ENCODE measurements around the gene SRPRB.
A peak's percentile ranks its signal among the peaks of the same experiment; 100 is the strongest.

Gene SRPRB

DNA sequence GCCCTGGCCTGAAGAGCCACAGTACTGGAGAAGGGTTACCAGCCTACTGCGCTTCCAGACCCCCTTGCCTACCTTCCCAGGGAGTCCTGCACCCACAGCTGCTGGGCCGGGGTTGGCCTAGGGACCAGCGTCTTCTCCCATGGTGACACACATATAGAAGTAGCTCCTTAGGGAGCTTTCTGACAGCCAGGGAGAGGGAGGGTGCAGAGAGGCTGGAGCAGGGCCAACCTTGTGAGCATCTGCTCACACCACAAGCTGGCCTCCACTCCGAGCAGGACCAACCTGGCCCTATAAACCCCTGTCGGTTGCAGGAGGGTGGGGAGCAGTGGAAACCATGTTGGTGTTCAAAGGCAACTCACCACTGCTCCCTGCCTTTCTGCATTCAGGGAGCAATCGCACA is 35.2 kb downstream of the SRPRB start:
- DNase-seq (ENCODE audit: low spot score) (no peak), FAIRE-seq (no peak)

DNA sequence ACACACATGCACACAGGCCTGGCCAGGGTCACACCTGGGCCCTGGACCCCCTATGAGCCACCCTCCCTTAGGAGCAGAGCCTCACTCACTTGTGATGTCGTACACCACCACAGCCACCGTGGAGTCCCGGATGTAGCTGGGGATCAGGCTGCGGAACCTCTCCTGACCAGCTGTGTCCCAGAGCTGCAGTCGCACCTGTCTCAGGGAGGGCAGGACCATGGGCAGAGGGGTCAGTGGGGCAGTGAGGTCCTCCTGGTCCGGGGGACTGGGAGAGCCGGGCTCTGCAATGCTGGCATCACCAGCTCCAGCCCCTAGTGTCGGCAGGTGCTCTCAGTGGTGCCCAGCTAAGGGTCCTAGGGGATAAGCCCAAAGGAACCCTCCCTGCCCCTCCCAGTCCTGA is 35.6 kb downstream of the SRPRB start:
- no peak for FAIRE-seq
- DNase-seq (ENCODE audit: low spot score) = no peak

DNA sequence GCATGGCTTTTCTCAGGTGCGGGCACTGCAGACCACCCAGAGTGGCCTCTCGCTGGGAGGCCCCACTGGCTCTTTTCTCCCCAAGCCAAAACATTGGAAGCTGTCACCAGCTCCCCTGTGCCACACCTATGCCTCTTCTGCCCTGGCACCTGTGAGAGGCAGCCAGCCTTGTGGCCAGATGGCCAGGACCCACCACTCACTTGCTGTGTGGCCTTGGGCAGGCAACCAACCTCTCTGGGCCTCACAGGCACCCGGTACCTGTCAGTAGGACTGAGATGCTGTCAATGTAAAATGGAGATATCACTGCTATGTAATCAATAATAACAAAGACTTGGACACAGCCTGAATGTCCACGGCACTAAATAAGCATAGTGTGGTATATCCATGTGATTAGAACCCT is 36.5 kb downstream of the SRPRB start:
- FAIRE-seq (no peak), DNase-seq (ENCODE audit: low spot score) (no peak)

DNA sequence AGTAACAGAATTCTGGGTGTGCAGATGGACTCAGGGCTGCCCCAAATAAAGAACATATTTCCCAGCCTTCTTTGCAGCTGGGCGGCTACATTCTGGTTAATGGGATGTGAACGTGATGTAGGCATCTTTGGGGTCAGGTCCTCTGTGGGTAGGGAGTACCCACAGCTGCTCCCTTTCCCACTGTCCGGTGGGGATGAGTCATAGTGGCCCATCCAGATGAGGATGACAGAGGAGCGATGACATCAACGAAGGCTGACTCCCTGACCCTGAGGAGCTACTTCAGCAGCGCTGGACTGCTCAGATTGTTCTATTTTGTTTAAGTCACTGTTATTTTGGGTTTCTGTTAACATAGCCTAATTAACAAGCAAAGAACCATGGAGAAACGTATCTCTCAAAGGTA is 38.0 kb downstream of the SRPRB start:
- FAIRE-seq = no peak
- peak; percentile 35 for DNase-seq (ENCODE audit: low spot score)

DNA sequence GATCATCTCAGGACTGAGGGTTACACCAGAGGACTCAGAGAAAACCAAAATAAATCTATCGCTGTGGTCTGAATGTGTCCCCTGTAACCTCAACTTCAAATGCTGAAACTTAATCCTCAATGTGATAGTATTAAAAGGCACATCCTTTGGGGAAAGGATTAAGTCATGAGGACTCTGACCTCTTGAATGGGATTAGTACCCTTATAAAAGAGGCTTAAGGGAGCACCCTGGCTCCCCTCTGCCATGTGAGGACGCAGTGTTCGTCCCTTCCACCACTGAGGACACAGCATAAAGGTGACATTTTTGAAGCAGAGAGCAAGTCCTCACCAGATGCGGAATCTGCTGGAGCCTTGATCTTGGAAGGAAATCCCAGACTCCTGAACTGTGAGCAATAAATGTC is 39.5 kb downstream of the SRPRB start:
- DNase-seq (ENCODE audit: low spot score) = no peak
- FAIRE-seq = no peak

DNA sequence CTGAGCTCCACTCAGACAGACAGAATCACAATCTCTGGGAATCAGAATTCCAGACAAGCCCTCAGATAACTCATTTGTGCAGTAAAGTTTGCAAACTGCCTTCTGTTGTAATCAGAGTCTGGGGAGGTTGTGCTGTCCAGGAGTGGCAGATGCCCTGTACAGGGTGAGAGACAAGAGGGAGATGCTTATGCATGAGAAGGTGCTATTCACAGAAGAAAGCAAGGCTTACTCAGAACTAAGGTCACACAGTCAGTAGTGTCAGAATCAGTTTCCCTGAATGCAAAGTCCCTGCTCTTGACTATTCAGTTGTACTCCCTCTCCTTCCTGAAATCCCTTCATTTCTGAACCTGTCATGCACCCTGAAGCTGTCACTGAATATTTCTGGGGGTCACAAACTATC is 43.7 kb downstream of the SRPRB start:
- DNase-seq (ENCODE audit: low spot score) (no peak), FAIRE-seq (no peak)

DNA sequence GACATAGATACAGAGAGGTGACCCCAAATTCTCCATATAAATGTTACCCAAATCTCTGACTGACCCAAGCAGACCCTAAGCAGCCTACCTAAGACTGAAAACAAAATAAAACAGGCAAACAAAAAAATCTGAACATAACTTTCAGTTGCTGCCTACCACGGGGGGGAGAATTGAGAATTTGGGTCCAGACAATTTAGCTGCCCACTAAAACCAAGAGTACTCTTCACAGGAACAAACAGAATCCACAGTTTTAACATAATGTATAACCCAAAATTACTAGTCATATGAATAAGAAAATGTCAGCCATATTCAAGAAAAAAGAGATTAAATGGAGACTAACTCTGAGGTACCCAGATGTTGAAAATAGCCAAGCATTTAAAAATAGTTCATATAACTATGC is 44.4 kb downstream of the SRPRB start:
- FAIRE-seq = no peak

DNA sequence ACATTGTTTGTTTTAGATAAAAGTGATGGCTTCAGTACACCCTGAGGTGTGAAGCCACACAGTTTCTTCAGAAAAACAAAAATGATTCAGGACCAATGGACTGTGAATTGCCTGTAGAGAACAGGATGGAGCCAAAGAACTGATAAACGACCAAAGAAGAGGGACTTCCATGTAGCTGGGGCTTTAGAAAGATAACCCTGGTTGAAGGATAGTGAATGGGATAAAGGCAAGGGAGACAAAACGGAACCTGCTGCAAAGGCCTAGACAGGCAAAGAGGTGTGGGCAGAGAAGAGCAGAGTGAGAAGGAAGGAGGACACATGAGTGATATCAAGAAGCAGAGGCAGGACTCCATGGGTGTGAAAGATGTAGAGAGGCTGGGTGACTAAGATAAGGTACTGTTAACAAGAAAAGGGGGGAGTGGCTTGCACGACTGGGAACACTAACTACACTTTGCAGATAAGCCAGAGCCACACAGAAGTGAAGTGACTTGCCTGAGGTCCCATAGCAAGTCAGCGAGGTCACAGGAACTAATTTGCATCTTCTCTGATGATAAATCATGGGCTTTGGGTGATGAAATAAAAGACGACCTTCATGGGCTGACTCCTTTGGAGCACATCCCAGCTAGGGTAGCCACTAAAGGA is 45.8 kb downstream of the SRPRB start:
- DNase-seq (ENCODE audit: low spot score) = no peak
- FAIRE-seq = no peak

More for the DNA sequence above, 44.4 kb downstream of the SRPRB start:
- no peak for DNase-seq (ENCODE audit: low spot score)

DNA sequence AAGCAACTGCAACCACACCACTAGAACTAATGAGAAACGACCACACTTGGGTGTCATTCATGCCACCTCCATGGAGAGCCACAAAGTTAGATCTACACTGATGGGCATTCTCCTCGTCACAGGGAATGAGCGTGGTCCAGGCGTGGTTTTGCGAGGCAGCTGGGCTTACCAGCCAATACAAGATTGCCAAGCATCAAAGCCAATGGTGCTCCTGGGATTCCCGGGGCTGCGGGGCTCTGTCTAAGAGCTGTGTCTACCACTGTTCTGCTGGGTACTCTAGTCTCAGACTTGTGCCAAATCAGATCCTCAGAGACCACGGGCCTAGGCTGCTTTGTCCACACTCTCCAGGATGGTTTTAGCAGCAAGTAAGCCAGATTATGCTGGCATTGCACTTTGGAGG is 46.3 kb downstream of the SRPRB start:
- FAIRE-seq (no peak), DNase-seq (ENCODE audit: low spot score) (no peak)

DNA sequence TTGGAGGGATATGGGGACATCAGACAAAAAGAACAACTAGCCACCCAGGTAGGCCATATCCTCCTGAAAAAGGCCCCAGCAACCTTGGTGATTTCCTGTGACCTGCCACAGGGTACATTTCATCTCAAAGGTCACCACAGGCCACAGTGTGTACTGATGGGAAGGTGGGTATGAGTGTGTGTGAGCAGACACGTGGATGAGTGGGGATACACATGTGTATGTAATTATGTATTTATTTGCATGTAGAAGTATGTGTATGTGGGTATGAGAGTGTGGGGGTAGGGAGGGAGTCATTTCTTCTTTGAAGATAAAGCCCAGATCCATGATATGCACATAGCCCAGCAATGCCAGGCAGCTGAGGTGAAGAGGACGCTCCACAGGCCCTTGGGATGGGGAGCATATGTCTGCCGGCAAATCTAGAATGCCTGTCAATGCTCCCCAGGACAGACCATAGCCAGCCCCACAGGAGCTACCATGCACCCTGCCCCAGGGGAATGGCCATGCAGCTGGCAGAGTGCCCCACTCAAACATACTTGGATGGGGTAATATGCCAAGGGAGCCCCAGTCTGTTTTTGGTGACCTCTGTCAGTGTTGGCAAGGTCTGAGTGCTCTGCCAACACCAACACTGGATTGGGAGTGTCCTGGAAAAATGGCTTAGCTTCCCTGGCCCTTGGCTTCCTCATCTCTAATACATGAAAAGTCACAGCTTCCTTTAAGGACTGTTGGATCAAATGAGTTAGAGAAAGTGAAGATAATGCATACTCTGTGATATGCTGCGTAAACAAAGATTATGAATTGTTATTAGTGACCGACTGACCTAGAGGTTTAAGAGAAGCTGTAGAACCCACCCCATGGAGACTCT is 47.7 kb downstream of the SRPRB start:
- FAIRE-seq (no peak), DNase-seq (ENCODE audit: low spot score) (no peak)

DNA sequence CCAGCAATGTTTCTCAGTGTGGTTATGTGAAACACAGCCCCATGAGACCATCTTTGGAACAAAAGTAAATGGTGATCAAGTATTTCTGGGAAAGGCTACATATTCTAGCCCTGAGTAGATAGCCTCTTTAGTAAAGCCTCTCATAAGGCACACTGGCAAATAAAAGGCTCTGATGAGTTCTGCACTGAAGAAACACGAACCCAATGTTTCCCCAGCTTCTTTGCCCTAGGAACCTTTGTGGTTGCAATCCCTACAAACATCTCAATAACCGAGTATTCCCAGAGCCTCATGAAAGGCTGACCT is 48.3 kb downstream of the SRPRB start:
- FAIRE-seq (no peak), DNase-seq (ENCODE audit: low spot score) (no peak)

DNA sequence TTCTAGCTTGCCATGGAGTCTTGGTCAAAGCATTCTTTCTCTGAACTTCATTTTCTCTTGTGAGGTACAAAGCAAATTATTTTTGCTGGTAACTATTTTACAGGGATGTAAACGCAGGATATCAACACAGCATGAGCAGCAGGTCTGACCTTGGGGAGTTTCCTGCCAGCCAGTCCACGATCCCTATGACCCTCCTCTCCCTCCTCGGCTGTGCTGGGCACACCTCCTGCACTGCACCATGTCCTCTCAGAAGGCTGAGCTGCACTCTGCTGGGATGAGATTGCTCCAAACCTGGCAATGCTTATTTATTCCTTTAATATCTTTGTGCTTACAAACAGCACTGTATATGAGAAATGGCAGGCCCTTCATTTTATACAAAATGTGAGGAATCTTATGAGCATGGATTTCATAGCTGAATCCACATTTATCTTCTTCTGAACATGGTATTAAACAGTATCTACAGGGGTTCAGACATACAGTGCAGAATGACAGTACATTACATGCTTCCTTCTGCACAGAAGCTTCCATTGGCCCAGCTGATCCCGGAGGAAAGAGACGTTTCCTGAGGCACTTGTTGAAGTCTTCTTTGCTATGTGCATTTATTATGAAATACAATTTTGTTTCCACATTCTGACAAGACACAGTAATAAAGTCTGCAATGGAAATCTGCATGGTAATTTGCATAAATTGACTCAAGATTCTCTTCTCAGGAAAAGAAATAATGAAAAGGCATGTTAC is 48.8 kb downstream of the SRPRB start:
- DNase-seq (ENCODE audit: low spot score) = no peak
- no peak for FAIRE-seq

DNA sequence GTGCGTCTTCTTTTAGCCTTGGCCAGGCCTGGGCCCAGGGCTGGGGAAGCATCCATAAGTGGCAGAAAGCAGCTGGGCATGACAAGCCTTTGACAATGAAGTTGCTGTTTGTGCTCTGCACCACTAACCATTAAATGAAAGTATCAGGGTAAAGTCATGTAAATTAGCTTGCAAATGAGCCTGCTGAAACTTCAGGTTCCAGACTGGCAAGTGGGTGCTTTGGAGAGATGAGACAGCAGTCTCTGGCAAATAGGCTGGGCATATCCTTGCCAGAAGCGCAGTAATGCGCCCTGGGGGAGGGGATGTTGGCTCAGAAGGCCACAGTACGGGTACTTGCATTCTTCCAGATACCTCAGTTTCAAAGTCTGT is 49.4 kb downstream of the SRPRB start:
- no peak for FAIRE-seq
- no peak for DNase-seq (ENCODE audit: low spot score)

DNA sequence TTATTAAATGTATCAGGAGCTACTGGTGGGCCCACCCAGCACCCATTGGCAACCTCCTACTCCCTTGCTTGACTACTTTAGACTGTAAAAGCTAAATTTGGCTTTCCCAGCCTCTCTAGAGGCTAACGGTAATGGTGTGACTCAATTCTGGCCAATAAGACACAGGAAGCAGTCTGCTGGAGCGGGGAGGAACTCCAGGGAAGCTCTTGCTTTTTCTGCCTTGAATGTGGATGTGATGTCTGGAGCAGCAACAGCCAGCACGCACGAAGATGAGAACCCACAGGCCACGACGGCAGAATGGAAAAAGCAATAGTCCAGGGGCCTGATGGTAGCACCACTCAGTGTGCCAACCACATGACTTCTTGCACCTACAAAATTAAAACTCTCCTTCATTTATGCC is 50.2 kb downstream of the SRPRB start:
- no peak for FAIRE-seq

DNA sequence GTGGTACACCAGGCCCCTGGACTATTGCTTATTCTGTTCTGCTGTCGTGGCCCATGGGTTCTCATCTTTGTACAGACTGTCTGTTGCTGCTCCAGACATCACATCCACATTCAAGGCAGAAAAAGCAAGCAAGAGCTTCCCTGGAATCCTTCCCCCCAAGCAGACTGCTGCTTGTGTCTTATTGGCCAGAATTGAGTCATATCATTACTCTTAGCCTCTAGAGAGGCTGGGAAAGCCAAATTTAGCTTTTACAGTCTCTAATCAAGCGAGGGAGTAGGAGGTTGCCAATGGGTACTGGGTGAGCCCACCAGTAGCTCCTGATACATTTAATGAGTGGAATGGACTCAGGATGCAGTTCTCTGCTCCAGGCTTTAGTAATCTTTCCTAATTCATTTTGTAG is 50.7 kb downstream of the SRPRB start:
- FAIRE-seq = no peak

More for the DNA sequence above, 50.2 kb downstream of the SRPRB start:
- no peak for DNase-seq (ENCODE audit: low spot score)

DNA sequence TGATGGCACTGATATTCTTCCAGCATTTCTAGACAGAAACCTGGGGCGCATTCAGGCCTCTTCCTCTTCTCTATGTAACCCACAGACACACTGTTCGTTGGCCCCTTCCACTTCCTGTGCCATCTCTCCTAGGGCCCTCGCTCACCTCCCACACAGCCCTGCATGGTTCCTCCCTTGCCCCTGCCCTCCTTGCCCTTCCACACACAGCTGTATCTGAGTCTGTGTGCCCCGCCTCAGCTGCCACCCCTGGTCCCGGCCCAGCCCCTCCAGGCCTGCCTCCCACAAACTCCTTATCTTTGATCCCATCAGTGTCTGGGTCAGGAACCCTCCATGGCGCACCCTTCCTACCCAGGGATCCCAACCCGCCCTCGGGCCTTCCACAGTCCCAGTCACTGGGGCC is 52.2 kb downstream of the SRPRB start:
- FAIRE-seq (no peak), DNase-seq (ENCODE audit: low spot score) (no peak)

More for the DNA sequence above, 50.7 kb downstream of the SRPRB start:
- no peak for DNase-seq (ENCODE audit: low spot score)

DNA sequence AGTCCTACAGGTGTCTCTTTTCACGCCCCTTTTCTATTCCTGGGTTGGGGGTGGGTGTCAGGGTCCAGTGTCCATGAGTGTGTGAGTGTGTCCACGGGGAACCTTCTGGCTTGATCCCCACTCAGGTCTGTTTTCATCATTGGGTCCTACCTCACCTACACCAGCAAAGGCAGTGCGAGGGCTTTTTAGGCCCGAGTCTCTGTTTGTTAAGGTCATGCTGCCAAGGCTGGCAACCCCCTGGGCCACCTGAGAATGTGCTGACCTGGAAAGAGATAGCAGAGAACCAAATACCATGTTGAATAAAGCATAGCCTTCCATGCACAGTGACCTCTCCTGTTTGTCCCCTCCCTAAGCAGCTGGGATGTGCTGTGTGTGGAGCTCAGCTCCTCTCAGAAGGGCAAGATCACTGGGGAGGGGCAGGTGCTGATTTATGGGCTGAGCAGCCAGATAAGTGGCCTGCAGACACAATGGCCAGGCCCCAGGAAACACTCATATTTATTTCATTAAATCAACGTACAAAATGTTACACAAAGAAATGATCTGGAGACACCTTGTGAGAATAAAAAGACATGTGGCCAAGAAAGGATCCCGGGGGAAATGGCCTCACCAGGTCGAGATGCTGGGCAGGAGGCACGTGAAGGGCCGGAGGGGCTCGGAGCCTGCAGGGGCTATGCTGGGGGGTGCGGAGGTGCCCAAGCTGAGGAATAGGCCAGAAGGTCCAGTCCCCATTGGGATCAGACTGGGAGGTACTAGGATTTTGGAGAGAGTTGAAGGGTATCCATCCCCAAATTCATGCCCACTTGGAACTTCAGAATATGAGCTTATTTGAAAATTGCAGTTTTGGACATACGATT is 54.0 kb downstream of the SRPRB start:
- DNase-seq (ENCODE audit: low spot score) = no peak
- no peak for FAIRE-seq

DNA sequence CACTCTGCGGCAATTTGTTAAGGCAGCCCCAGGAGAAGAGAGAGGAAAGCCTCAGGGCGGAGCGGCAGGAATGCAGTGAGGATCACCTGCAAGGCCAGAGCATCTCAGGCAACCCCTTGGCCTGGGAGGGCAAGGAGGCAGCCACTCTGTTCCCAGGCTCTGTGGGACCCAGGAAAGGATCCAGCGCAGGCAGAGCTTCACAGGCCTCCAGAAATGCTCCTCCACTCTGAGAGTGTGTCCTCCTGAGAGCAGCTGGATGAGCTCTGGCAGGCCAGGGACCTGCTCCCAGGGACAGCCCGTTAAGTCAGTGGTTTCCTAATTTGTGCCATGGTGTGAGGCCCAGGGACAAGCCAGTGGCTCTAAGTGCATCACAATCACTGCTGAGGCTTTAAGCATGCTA is 54.9 kb downstream of the SRPRB start:
- FAIRE-seq (no peak), DNase-seq (ENCODE audit: low spot score) (no peak)

DNA sequence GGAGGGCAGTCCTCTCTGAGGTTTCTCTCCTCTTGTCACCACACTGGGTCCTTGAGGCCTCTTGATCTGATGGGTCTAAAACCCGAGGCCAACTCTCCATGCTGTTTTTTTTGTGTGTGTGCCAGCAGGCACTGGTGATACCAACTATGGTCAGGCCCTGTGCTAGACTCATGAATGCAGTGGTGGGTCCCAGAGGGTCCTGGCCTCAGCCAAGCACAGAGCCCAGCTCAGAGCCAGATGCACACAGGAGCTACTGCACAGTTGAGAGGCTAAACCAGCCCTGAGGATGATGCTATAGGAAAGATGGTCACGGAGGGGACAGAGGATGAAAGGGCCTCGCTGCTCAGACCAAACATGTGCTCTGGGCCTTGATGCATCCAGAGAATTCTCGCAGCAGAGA is 56.5 kb downstream of the SRPRB start:
- FAIRE-seq (no peak), DNase-seq (ENCODE audit: low spot score) (no peak)

DNA sequence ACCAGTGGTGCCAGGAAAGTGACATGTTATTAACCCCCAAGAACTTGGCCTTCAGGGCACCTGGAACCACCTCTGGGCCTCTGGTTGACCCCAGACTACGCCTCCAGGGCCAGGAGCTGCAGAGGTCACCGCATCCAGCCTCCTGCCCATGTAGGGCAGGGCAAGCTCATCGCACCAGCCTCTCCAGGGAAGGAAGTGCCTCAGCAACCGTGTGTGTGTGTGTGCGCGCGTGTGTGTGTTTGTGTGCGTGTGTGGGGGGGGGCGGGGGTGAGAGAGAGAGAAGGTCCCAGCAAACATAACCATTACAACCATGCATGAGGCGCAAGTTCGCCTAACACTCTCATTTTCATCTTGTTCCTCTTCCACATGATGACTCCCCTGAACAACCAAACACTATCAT is 58.3 kb downstream of the SRPRB start:
- DNase-seq (ENCODE audit: low spot score) (no peak), FAIRE-seq (no peak)

DNA sequence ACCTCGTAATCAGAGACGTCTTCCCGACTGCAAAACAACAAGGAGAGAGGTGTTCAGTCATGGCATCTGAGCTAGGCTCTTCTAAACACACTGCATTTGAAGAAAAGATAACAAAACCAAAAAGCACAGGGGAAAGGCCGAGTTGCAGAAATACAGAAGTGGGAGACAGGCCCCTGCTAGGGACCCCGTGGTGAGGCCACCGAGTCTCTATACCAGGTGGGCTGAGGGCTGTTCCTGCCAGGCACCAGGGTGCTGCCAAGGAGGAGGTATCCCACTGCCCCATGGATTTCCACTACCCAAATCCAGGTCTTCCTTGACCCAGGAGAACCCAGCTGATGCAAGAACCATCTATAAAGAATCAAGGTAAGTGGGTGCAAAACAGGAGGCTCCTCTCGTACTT is 59.0 kb downstream of the SRPRB start:
- DNase-seq (ENCODE audit: low spot score) (no peak), FAIRE-seq (no peak)

All from RCC 7860 (cell line).